Glomerular endothelial cell (primary cell): ENCODE data around the gene PSENEN. TPM values are rescaled to one million over a fixed set of nuclear protein-coding genes. Genes with fewer than 3 reads are reported as not detected.

Source experiments
- DNase-seq: peaks from one replicate; pipeline ENCODE4 v3.0.0-alpha.2; 2011; ENCODE audit warnings: low read depth, low spot score; ENCODE audit errors: extremely low read depth
- total RNA-seq: library from RNA; depleted of rRNA; stranded (reverse); fragments of >200 nt; gene quantifications from 2 replicates; pipeline ENCODE4 v1.2.3, GENCODE V29; 2015

The PSENEN gene
- total RNA-seq, 1 donor from 2014 or later, result 75.0 TPM

DNA sequence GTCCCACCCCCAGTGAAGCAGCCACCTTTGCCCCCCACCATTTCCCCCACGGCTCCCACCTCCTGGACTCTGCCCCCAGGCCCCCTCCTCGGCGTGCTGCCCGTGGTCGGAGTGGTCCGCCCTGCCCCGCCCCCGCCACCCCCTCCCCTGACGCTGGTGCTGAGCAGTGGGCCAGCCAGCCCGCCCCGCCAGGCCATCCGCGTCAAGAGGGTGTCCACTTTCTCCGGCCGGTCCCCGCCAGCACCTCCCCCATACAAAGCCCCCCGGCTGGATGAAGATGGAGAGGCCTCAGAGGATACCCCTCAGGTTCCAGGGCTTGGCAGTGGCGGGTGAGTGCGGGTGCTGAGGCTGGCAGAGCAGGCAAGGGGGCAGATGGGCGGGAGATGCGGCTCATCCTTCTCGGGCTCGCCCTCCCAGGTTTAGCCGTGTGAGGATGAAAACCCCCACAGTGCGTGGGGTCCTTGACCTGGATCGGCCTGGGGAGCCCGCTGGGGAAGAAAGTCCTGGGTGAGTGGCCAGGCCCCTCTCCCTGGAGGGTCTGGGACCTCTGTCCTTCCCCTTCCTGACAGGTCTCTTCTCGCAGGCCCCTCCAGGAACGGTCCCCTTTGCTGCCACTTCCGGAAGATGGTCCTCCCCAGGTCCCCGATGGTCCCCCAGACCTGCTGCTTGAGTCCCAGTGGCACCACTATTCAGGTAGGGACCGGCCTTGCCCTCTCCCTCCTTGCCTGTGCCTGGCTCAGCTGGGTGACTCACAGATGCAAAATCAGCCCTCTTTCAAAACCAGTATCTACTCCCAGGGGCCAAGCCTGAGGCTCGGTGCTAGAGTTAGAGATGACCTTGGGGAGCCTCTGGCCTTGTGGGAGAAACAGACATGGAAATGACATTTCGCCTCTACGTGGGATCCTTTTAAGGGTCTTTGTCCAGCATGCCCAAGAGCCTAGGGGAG is 12.0 kb upstream of the PSENEN start:
- no peak for DNase-seq

DNA sequence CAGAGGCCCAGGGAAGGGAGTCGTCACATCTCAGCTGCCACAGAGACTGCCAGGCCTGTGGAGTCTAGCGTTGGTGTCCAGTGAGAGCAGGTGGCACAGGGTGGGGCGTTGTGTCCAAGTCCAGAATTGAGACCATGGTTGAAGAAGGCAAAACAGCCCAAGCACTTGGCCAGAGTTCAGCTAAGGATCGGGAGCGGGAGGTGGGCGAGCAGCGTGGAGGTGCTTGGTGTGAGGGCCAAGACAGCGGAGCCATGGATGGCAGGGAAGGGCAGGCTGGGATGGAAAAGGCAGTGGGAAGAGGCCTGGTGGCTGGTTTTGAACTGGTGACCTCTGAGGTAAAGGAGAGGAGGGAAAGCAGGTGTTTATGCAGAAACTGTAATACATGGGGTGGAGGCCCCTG is 11.2 kb upstream of the PSENEN start:
- DNase-seq, result no peak

DNA sequence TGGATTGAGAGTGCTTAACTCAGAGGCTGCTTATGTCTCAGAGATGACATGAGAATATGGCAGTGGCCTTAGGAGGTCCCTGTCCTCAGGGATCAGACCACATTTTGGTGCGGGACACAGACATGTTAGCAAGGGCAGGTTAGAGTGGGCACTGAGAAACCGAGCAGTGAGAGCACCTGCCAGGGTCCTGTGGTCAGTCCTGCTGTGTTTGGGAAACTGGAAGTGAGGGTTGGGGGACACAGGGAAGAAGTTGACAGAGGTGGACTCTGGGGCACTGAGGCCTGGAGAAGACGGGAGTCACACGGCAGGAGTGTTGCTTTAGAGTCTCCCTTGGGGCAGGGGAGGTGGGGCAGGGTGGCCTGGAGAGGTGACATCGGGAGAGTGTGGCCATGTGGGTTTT is 10.6 kb upstream of the PSENEN start:
- DNase-seq, result no peak

DNA sequence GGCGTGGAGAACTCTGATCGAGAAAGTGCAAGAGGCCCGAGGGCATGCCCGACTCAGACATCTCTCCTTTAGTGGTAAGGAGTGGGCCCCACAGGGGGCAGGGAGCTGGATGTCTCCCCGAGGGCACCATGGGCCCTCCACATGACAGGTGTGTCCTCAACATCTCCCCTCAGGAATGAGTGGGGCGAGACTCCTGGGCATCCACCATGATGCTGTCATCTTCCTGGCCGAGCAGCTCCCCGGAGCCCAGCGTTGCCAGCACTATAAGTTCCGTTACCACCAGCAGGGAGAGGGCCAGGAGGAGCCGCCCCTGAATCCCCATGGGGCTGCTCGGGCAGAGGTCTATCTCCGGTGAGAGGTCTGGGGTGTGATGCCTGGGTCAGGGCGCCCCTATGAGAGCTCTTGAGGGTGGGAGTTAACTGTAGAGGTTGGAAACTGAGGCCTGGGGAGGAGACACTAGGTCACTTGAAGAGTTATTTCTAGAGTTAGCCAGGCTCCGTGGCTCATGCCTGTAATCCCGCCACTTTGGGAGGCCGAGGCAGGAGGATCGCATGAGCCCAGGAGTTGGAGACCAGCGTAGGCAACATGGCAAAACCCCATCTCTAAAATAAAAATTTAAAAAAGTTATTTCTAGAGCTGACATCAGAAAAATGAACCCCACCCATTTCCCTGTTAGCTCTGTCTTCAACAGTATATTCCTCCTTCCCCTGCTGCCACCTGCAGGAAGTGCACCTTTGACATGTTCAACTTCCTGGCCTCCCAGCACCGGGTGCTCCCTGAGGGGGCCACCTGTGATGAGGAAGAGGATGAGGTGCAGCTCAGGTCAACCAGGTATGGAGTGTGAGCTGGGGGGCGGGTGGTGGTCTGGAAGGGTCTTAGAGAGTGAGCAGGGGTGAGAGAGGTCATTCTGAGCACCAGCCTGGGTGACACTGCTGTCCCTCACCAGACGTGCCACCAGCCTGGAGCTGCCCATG is 8.3 kb upstream of the PSENEN start:
- no peak for DNase-seq

DNA sequence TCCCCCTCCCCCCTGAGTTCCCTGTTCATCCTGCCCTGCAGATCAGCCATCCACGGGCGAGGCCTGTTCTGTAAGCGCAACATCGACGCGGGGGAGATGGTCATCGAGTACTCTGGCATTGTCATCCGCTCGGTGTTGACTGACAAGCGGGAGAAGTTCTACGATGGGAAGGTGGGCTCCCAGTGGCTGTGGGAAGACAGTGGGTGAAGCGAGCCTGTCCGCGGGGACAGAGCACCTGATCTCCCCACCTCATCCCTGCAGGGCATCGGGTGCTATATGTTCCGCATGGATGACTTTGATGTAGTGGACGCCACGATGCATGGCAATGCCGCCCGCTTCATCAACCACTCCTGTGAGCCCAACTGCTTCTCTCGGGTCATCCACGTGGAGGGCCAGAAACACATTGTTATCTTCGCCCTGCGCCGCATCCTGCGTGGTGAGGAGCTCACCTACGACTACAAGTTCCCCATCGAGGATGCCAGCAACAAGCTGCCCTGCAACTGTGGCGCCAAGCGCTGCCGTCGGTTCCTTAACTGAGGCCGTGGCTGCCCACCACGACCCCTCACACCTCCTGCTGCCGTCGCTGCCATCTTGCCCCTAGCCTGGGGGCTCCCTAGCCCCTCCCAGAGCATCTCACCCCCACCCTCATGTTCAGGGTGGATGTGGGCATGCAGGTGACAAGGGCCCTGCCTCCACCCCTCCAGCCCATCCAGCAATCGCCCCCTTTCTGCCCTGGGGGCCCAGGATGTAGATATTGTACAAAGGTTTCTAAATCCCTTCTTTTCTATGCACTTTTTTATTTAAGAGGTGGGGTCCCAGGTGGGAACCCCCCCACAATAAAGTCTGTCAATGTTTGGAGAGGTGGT is 7.2 kb upstream of the PSENEN start:
- DNase-seq, result no peak

DNA sequence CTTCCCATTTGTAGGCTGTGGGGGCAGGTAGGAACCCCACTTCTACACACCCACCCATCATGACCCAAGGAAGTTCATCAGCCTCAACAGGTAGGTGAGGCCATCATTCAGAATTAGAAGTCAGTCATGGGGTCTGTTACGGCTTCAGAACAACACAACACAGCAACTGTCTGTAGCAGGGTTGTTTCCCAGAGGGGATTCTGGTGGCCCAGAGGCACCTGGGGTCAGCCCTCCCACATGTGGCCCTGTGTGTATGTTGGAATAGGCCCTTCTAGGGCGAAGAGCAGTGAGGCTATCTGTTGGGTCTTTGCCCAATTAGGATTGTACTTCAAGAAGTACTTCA is 6.6 kb upstream of the PSENEN start:
- no peak for DNase-seq

DNA sequence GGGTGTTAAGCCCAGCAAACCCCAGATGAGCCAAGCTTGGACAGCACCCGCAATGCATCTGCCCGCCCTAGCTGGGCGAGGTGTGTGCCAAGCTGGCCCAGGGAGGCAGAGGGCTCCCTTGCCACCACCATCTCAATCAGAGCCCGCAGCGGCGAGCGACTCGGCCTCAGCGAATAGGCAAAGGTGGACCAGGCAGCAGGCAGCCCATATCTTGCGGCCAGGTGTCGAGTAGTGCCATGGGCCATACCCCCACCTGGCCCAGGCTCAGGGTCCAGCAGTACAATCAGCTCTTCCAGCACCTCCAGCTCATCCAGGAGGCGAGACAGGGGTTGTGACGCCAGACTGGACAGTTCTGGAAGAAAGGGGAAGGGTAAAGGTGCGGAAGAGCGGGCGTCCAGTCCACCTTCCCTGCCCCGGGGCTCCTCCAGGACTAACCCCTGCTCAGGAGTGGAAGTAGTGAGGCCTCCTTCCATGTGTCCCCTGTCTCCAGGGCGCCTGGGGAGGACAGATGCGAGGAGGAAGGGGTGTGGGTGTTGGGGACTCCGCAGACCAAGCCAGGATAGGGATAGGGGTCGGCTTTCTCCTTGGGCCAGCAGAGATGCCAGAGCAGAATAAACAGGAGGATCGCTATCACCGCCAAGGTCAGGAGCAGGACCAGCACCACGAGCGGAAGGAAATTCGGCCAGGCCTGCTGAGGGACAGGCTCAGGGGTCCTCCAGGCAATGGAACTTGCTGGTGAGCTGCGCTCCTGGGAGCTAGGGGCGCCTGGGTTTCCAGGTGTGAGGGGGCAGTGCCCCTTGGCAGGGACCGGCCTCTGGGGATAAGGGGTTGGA is 6.0 kb upstream of the PSENEN start:
- no peak for DNase-seq

DNA sequence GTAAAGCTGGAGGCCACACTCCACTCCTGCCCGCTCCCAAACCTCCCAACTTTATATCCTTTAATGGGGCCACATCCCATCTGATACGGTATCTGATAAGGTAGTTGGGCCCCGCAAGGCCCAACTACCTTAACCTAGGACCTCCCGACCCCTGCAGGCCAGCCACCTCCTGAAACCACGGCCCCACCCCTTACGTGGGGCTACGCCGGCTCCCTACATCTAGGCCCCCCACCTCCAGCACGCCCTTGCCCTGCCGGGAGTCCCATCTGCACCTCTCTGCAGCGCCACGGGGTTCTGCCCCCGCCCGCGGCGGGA is 5.4 kb upstream of the PSENEN start:
- DNase-seq, result no peak

DNA sequence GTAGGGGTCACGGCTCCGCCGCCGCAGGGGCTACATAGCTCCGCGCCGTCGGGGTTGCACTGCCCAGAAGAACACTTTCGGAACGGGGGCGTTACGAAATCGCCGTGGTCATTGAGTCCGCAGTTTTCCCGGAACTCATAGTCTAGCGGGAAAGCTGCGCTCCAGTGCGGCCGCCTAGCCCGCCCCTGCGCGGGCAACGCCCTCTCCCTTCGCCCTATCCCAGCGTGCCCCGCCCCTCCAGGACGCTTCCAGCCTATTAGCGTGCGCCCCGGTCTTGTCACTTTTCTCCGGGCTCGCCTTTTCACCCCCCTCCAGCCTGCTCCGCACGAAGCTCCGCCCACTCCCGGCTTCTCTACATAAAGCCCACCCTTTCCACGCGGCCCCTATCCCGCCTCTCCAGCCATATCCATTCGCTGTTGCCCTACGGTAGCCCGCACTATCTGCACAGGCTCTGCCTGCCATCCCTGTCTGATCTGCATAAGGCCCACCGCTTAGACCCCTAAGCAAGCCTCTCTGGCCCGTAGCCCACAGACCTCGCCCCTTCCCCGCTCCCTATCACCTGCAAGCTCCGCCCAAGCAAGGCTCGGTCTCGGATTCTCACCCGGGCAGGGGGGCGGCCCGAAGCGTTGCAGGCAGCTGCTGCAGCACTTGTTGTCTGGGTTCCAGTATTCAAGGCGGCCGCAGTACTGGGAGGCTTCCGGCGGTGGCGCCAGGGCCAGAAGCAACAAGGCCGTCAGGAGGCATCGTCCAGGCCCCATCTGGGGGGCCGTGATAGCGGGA is 4.8 kb upstream of the PSENEN start:
- DNase-seq, result no peak

DNA sequence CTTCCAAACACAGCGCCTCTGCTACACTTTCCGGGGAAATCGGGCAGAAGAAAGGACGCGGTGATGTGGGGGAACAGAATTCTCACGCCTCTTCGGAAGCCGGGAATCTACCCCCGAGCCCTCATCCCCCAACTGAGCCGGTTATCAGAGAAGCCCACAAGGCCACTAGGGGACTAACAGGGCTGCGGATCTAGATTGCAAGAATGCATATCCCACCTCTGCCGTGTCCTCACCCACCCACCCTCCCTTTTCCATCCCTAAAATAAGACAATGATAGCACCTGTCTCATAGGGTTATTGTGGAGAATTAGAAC is 4.3 kb upstream of the PSENEN start:
- no peak for DNase-seq

DNA sequence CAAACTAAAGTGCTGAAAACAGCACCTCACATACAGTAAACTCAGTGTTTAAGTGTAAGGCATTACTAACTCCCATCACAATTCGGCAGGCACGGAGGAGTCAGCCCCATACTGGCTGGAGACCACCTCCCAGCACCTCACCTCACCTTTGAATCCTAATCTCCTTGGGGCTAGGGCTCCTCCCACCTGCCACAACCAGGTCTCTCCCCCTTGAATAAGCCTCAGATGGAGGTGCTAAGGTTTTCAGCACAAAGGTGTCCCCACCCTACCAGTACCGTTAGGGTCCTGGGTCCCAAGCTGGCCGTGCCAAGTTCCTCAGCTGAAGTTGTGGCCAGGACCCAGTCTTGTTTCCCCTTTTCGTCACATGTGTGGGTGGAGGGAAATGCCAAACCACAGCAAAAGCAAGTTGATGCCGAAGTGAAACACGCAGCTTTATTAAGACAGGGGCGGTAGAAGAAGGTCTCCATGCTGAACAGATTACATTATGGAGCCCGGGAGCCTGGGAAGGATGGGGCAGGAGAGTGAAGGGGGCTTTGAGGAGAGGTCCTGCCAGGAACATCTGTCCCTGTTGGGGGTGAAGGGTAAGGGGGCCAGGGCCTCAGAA is 3.2 kb upstream of the PSENEN start, which contains the start of gene IGFLR1:
IGFLR1 (minus strand) TSS at position 332 of the 604 bp plus-strand sequence. CDS start 1,272 bp downstream, outside the sequence.
- DNase-seq, result no peak

DNA sequence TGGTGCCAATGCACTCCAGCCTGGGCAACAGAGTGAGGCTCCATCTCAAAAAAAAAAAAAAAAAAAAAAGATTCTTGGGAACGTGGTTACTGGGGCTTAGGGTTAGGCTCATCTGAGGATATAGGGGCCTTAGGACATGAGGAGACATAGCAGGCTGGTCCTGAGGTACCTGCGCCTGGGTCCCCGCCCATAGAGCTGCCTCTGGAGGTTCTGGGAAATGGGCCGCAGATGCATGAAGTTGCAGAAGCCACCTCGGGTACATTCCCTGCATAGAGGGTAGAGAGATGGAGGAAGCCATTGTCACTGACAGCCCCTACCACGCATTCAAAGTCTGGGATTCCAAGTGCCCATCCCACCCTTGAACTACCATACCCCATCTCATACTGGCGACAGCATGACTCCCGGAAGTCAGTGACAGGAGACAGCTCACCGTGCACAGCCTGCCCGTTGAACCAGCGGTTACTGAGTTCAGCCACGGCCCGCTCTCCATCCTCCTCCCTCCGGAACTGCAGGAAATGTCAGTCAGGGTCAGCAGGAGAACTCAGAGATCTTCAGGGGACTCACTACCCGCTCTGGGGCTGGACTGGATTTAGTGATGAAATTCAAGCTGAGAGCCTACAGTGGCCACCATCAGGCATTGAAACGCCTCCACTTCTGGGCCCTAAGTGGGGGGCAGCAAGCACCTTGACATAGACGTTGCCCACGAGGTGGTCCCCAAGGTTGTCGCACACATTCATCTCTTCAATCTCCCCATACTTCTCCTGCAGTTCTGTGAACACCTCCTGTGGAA is 1.6 kb upstream of the PSENEN start:
- no peak for DNase-seq

DNA sequence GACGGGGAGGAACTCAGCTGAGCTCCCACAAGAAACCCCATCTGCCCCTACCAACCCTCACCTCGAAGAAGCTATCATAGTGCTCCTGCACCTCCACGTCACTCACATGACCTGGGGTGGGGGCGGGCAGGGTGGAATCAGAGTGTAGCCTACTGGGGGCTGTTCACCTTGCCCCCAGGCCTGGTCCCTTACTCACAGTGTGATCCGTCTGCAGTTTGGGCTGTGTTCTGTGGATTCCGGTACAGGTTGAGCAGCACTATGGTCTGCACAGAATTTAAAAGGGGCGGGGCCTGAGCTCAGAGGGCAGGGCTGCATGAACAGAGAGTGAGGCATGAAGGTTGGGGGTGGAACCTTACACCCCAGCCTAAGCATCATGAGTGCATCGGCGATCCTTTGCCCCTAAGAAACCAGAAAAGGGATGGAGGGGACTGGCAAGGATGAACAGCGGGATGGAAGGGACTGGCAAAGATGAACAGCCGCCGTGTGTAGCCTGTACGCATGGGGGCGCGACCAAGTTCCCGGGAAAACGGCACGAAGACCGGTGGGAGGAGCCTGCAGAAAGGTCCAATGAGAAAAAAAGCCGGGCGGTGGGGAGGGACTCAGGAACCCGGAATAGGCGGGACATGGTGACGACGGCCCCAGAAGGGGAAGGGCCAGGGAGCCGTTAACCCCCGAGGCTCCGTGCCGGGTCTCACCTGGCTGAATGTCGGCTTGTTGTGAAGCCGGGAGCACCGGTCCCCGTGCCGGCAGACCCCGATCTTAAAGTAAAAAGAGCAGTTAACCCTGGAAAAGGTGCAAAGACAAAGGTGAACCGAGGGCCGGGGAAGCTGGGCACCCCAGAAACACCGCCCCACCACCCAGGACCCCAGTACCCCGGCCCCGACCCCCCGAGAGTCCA is 772 bp upstream of the PSENEN start:
- DNase-seq, result peak; percentile 72

DNA sequence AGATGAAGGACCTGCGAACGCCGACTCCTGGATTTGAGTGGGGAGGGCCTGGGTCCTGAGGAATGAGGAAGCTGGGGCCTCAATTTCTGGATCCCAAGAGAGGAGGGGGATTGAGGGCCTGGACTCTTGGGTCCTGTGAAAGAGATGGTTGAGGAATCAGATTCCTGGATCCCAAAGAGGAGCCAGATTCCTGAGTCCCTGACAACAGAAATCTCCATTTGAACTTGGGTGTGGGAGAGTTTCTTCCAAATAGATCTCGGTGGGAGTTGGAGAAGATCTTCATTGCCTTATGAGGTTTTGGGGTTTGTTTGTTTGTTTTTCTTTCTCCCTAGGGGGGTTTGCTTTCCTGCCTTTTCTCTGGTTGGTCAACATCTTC is 624 bp downstream of the PSENEN start:
- no peak for DNase-seq

DNA sequence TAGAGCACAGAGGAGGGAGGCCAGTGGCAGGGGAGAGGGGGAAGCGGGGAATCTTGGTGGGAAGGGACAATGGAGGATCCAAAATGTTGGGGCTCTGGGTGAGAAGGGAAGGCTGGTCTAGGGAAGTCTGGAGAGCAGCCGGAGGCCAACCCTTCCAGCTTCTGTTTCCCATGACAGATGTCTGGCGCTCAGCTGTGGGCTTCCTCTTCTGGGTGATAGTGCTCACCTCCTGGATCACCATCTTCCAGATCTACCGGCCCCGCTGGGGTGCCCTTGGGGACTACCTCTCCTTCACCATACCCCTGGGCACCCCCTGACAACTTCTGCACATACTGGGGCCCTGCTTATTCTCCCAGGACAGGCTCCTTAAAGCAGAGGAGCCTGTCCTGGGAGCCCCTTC is 1.1 kb downstream of the PSENEN start:
- DNase-seq, result no peak

DNA sequence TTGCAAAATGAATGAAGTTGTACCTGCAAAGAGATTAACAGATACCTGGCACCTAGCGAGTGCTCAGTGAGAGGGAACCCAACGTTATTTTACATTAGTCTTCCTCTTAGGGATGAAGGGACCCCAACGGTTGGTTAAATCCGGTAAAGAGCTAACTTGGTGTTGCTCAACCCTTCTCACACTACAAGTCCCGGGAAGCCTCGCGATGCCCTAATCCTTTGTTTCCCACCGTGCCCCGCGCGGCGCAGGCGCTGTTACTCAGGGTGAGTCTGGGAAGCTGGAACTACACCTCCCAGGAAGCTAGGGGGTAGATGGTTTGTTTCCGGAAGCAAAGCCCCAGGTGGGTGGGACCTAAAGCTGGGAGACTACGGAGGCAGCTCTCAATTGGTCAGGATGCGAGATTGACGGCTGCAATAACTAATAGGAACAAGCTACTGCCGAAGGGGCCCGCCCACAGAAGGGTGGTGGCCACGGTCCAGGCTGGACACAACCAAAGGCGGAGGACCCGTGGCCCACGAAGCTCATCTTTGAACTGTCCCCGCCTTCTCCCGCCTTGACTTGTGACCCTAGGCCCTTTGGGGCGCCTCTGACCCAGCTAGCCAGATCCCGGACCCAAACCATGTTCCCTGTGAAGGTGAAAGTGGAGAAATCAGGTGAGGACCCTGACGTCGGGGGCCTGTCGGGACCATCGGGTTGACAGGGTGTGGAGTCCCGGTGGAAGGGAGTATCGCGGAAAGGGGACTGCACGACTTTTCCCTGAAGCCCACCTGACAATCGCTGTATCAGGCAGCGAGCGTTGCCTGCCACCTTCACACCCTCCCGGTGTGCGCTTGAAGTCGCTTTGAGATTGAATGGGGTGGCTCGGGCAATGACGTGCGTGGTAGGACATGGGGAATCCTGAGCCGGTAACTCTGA is 2.9 kb downstream of the PSENEN start, which contains the start of gene LIN37:
LIN37 (plus strand) TSS at position 471 of the 915 bp plus-strand sequence; CDS start at position 620, 149 bp downstream.
- peak; percentile 98 for DNase-seq
